HL-60/S4 treated with retinoic acid at 250 ng/mL for 4 days and 3 days (cell line): ENCODE results near the gene GALNT12.

Source experiments
- in situ Hi-C: fragments of 300-500 bp; cut with MboI; formaldehyde crosslinking; loops from 2 replicates; pipeline ENCODE4 v1.7.0; 2022; ENCODE audit warnings: low sequenced_read_pairs

Gene GALNT12

DNA sequence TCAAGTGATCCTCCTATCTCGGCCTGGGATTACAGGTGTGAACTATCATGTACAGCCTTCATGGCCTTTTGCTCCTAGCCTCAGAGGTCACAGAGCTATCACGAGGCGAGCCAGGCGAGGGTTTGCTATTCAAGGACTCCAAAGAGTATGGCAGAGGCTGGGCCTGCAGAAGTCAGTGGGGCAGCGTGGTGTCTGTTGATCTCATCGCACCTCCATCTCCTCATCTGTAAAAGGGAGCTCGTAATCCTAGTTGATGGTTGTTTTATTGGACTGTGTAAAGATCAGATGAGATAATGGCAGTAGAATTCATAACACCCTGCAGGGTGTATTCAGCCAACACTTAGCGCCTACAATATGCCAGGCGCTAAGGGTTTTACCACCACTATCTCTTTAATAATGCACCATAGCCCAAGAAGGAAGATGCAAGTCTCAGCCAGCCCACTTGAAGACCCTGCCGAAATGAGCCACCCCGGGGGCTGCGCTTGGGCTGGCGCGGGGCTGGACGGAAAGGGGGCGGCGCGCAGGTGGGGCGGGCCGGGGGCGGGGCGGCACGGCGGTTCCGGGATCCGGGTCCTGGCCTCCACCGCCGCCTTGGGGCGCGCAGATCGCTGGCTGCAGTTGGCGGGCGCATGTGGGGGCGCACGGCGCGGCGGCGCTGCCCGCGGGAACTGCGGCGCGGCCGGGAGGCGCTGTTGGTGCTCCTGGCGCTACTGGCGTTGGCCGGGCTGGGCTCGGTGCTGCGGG, at the start of gene GALNT12:
TSS of gene GALNT12 (plus strand) at position 601 of the 744 bp plus-strand sequence. CDS start at position 630, 29 bp downstream.
- in situ Hi-C loops = no loop called here

GRCh38 chr9:98760231-98760630, 47.2 kb upstream of the GALNT12 start:
- in situ Hi-C loops = no loop called here

DNA sequence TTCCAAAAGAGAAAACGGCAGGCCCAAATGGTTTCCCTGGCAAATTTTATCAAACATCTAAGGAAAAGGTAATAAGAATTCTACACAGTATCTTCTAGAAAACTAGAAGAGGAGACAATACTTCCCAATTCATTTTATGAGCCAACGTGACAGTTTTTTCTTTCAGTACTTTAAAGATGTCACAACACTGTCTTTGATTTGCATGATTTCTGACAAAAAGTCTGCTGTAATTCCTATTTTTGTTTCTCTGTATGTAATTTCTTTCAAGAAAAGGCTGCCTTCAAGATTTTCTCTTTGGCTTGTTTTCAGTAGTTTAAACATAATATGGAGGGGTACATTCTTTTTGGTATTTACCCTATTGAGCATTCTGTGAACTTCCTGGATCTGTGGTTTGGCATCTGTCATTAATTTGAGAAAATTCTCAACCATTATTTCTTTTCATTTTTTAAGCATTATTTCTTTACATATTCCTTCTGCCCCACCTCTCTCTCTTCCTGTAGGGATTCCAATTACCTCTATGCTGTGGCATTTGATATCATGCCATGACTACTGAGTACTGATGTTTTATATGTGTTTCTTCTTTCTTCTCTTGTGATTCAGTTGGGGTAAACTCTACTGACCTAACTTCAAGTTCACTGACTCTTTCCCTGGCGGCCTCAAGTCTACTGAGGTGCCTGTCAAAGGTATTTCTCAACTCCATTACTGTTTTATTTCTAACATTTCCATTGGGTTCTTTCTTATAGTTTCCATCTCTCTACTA, 43.3 kb upstream of the GALNT12 start:
- in situ Hi-C loops = no loop called here

DNA sequence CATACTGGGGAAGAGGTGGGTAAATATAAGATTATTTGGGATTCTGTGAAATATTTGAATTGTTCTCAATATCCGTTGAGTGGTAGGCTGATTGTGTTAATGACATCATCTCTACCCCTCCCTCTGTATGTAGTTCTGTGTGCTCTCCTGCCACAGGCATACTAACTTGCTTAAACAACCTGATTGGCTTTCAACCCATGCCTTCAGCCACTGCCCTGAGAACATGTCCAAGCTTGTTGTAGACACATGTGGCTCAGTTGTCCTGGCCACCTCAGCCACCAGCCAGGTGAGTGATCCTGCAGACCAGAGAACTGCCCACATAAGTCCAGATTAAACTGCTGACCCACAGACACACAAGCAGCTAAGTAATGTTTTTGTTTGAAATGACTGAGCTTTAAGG, 42.2 kb upstream of the GALNT12 start:
- in situ Hi-C loops = no loop called here

DNA sequence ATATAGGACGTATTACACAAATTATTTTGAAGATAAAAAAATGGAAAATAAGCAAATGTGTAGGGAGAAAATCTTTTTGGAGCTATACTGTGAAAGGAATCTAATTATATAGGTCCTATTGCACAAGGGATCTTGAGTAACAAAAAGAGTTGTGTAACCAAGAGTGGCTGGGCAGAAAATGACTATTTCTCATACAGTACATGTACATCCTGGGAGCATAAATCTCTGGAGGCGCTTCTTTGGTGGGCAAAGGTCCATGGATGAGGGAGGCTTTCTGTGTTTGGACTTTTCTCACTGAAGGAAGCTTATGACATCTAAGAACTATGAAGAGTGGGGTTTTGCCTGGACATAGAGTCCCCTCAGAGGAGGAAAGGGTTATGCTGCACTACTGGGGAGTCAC, 40.9 kb upstream of the GALNT12 start:
- in situ Hi-C loops = no loop called here

GRCh38 chr9:98767196-98767595, 40.3 kb upstream of the GALNT12 start:
- in situ Hi-C loops = no loop called here

DNA sequence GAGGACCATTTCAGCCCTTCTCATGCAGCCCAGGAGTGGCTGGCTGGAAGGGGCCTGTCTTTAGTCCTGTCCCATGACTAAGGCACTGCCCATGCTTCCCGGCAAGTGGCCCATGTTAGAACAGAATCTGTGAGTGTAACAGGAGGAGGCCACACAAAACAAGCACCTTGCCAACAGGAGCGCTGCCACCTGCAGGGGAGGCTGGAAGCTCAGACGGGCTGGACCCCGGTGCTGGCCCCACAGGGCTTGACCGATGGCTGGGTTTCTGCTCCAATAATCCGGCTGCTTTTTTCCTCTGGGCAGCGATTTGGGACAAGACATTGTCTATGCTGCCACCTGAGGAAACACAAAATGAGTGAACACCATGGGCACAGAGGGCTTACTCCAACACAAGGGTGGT, 39.6 kb upstream of the GALNT12 start:
- in situ Hi-C loops = no loop called here

DNA sequence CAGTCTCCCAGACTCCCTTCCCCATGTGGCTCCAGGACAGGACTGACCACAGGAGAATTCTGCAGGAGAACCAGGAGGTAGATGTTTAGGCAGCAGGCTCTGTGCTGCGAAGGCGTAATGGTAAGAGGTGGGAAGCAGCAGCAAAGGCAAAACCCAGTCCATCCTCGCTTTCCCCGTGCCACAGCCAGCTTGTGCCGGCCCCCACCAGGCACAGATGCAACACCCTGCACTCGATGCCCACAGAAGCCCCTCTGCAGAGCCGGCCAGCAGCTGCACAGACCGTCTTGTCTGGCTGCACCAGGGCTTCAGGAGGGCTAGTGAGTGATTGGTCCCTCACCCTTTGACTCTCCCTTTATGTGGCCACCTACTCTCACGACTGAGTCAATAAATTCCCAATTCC, 39.1 kb upstream of the GALNT12 start:
- in situ Hi-C loops = no loop called here

- in situ Hi-C loops = loop anchor here (10.0 kb wide), 1 partner anchor 236 kb away; no protein-coding TSS in a partner anchor
Observed at GRCh38 chr9:98770717-98771116, 36.8 kb upstream of the GALNT12 start.

DNA sequence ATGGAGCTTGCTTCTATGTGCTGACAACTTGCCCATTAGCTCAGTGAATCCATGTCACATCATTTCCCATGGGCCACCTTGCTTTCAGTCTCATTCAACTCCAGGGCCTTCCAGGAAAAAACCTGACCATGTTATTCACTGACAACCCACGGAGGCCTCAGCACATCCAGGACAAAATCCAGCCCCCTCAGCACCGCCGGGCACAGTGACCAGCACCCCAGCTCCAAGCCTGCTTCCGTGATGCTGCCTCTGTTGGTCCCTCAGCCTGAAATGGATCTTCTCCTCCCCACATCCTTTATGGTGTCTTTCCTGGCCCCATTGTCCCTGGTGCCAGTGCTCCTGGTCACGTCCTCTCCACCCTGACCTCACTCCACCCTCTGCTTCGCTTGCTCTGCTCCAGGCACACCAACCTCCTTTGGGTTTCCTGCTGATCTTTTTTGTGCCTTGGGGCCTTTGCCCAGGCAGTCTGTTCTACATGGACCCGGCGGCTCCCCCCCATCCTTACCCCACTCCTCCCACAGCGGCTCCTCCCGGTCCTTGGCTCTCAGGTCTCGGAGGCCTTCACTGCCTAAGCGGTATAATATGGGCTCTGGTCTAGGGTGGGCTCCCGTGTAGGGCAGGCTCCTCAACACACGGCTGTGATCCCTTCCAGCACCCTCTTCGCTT, 36.1 kb upstream of the GALNT12 start:
- in situ Hi-C loops = loop anchor here (10.0 kb wide), 1 partner anchor 237 kb away; no protein-coding TSS in a partner anchor

GRCh38 chr9:98772364-98773155, 34.9 kb upstream of the GALNT12 start:
- in situ Hi-C loops = loop anchor here (10.0 kb wide), 1 partner anchor 238 kb away; no protein-coding TSS in a partner anchor

- in situ Hi-C loops = loop anchor here (10.0 kb wide), 1 partner anchor 239 kb away; no protein-coding TSS in a partner anchor
Observed at GRCh38 chr9:98773721-98774120, 33.7 kb upstream of the GALNT12 start.

- in situ Hi-C loops = loop anchor here (10.0 kb wide), 1 partner anchor 240 kb away; no protein-coding TSS in a partner anchor
Observed at GRCh38 chr9:98774746-98775145, 32.7 kb upstream of the GALNT12 start.

DNA sequence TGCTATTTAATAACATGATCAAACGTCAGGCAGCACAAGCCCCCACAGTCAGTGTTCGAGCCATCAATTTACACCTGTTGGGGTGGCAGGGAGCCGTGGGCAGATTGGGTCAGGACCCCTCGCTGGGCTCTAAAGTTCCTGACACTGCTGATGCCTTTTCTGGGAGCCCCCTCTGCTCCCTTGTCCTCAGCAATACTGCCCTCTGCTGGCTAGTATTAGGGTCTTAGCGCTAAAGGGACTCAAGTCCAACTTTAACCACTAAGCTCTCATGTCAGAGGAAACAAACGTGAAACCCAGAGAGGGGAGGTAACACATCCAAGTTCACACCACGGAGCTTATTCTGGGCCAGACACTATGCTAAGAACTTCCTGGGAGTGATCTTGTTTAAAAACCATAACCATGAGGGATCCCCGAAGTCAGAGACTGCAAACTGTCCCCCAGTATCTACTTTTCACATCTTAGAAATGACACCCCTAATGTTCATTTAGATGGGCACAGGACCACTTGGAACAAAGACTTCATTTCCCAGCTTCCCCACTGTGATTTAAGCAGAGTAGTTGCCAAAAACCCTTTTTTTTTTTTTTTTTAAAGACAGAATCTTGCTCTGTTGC, 31.5 kb upstream of the GALNT12 start:
- in situ Hi-C loops = loop anchor here (10.0 kb wide), 1 partner anchor 241 kb away; no protein-coding TSS in a partner anchor

DNA sequence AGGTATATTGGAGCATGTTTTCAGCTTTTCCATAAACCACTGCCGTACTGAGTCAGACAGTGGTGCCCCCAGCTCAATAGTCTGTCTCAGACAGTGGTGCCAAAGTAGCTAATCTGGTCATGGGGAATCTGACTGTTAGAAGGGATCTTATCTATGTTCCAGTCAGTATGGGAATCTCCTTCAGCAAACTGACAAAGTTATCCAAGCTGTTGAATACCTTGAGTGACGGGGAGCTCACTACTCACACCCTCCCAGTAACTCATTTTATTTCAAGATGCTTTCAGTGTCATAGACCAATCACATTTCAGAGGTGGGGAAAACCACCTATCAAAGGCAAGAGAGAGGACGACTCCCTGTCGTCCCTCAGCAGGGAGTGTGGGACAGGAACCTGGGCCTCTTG, 29.9 kb upstream of the GALNT12 start:
- in situ Hi-C loops = loop anchor here (10.0 kb wide), 1 partner anchor 243 kb away; no protein-coding TSS in a partner anchor

DNA sequence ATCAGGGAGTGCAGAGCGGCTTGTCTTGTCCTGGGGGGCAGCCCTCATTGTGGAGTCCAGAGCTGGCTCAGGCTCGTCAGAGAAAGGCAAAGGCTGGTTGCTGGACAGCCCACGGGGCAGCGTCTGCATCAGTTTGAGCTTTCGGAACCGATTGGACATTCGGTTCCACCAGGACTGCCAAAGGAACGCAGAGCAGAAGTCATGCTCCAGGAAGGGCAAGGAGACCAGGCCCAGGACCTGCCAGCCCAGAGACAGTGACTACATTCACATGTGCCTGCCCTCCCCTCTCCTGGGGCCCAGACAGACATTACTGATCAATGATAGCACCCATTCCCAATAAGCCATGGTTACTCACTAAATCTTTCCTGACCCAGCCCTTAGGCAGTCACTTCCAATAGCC, 29.2 kb upstream of the GALNT12 start:
- in situ Hi-C loops = loop anchor here (10.0 kb wide), 1 partner anchor 243 kb away; no protein-coding TSS in a partner anchor

GRCh38 chr9:98778711-98779530, 28.5 kb upstream of the GALNT12 start:
- in situ Hi-C loops = loop anchor here (10.0 kb wide), 1 partner anchor 244 kb away; no protein-coding TSS in a partner anchor

DNA sequence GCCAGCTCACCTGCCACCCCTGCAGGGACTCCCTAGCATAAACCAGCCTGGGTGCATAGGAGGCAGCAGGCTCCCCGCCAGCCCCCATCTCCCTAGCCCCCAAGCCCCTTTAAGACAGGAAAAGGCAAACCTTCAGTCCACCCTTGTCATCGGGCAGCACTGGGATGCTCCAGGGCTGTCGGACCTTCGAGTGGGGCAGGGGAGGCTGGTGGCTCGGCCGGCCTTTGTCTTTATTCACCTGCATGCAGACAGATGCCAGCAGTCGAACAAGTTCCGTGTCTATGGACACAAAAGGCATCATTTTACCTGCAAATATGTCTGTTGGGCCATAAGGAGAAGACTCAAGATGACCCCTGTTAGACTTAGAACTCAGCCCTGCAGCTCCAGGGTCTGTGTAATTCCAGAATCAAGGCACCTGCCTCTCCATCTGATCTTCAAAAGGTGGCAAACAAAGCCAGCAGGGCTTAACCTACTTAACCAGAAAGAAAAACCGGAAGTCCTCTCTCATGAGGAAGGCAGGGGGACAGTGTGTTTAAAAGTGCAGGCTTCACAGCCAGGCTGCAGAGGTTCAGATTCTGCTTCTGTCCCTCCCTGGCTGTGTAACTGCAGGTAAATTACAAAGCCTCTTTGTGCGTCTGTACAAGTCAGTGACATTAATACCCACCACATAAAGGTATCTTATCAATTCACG, 27.3 kb upstream of the GALNT12 start:
- in situ Hi-C loops = no loop called here
